A549 (cell line): ENCODE results near the gene PPM1L. TPM values are rescaled to one million over a fixed set of nuclear protein-coding genes. Genes with fewer than 3 reads are reported as not detected.

Experiments
- ATAC-seq, 2 experiments: fragments of 200-7000 bp in 1 of 2; fragments of >200 bp in 1 of 2; cut with Nextera tagmentation in 1 of 2; cut with Tn5 transposase in 1 of 2; 3 replicates each; pipeline versions ENCODE4 v1.8.0 to v1.9.1; 2018 to 2020; ENCODE audit warnings: mild to moderate bottlenecking in 1 of 2, moderate library complexity in 1 of 2
- CTCF ChIA-PET: fragments of 300-600 bp; sonication (Branson Sonifier 250); formaldehyde crosslinking; extraction: SDS; loops from one replicate; lab custom pipeline; 2021; ENCODE audit warnings: antibody characterized with exemption, inconsistent platforms; lab: Yijun Ruan, JAX
- POLR2A ChIA-PET: fragments of 350-600 bp; formaldehyde crosslinking; extraction: SDS; loops from one replicate; lab custom pipeline; 2021; ENCODE audit warnings: antibody characterized with exemption, inconsistent platforms; lab: Yijun Ruan, JAX
- DNase-seq, 2 experiments: peaks; one replicate each; pipeline versions ENCODE4 v3.0.0 to v3.0.0-alpha.2; 2011 to 2016; ENCODE audit warnings: low read depth in 1 of 2, low spot score in 1 of 2
- FAIRE-seq: peaks from 2 replicates; lab custom pipeline; 2011; peaks lifted over from hg19 to GRCh38; lab: Jason Lieb, UNC
- H3K27ac ChIP-seq, 2 experiments: fragments of >200 bp; sonication (Bioruptor Twin); formaldehyde crosslinking; 3 replicates each; pipeline ENCODE4 v1.5.1; 2016 to 2017
- H3K4me1 ChIP-seq: fragments of >200 bp; sonication (Bioruptor Twin); formaldehyde crosslinking; 3 replicates; pipeline ENCODE4 v1.6.1; 2016
- H3K4me2 ChIP-seq: fragments of >200 bp; sonication (Bioruptor Twin); formaldehyde crosslinking; 3 replicates; pipeline ENCODE4 v1.6.1; 2016
- H3K4me3 ChIP-seq: fragments of >200 bp; sonication (Bioruptor Twin); formaldehyde crosslinking; 3 replicates; pipeline ENCODE4 v1.5.1; 2016
- H3K9me3 ChIP-seq: fragments of >200 bp; sonication (Bioruptor Twin); formaldehyde crosslinking; 3 replicates; pipeline ENCODE4 v1.6.1; 2016
- CHD2 ChIP-seq: fragments of 150-350 bp; IDR thresholded peaks from 2 replicates; pipeline ENCODE4 v1.6.1; 2014; ENCODE audit warnings: low read length; ENCODE audit not compliant: partially characterized antibody
- EHF ChIP-seq: fragments of 250-450 bp; sonication (Bioruptor Pico); IDR thresholded peaks from 2 replicates; pipeline ENCODE4 v1.5.0; 2020; ENCODE audit warnings: mild to moderate bottlenecking
- EP300 ChIP-seq, 2 experiments: fragments of >200 bp; sonication (Bioruptor Twin); formaldehyde crosslinking; IDR thresholded peaks; 2 replicates in 1 of 2; 3 replicates in 1 of 2; pipeline ENCODE4 v1.6.1; 2016 to 2017
- FOSB ChIP-seq: fragments of 250-450 bp; sonication (Bioruptor Pico); IDR thresholded peaks from 2 replicates; pipeline ENCODE4 v1.5.0; 2020; ENCODE audit warnings: mild to moderate bottlenecking, moderate library complexity
- HDAC2 ChIP-seq: fragments of 200-600 bp; sonication (generic); IDR thresholded peaks from 2 replicates; pipeline ENCODE4 v1.6.1; 2016
- HOXA7 ChIP-seq: fragments of 250-450 bp; sonication (Bioruptor Pico); IDR thresholded peaks from 2 replicates; pipeline ENCODE4 v1.5.0; 2020; ENCODE audit warnings: mild to moderate bottlenecking, moderate library complexity
- KDM5A ChIP-seq: fragments of 200-600 bp; sonication (generic); IDR thresholded peaks from 2 replicates; pipeline ENCODE4 v1.6.1; 2016; ENCODE audit warnings: antibody characterized with exemption, mild to moderate bottlenecking
- MAFK ChIP-seq: fragments of 450-650 bp; IDR thresholded peaks from 2 replicates; pipeline ENCODE4 v1.6.1; 2014; ENCODE audit not compliant: partially characterized antibody
- MAX ChIP-seq: IDR thresholded peaks from 2 replicates; pipeline ENCODE4 v1.6.1; 2012
- RNF2 ChIP-seq: fragments of 200-600 bp; sonication (generic); IDR thresholded peaks from 2 replicates; pipeline ENCODE4 v1.6.1; 2016; ENCODE audit warnings: low read depth, mild to moderate bottlenecking, antibody characterized with exemption, moderate library complexity, borderline replicate concordance
- TFCP2L1 ChIP-seq: fragments of 250-450 bp; sonication (Bioruptor Pico); IDR thresholded peaks from 2 replicates; pipeline ENCODE4 v1.5.0; 2021; ENCODE audit warnings: mild to moderate bottlenecking
- USF2 ChIP-seq: fragments of 450-650 bp; IDR thresholded peaks from 2 replicates; pipeline ENCODE4 v1.6.1; 2014; ENCODE audit warnings: antibody characterized with exemption
- ZC3H11A ChIP-seq: fragments of 450-650 bp; IDR thresholded peaks from 2 replicates; pipeline ENCODE4 v1.6.1; 2014; ENCODE audit warnings: antibody characterized with exemption, mild to moderate bottlenecking
- ZFP36 ChIP-seq: fragments of 450-650 bp; IDR thresholded peaks from 2 replicates; pipeline ENCODE4 v1.6.1; 2014; ENCODE audit warnings: borderline replicate concordance; ENCODE audit not compliant: partially characterized antibody
- ZSCAN20 ChIP-seq: fragments of 250-450 bp; sonication (Bioruptor Pico); IDR thresholded peaks from 2 replicates; pipeline ENCODE4 v1.8.0; 2022; ENCODE audit warnings: mild to moderate bottlenecking, moderate library complexity
- WGBS: methylation state at CpG from one replicate; pipeline ENCODE4 v1.1.6; 2017; ENCODE audit errors: missing lambda C conversion rate; 5-methylcytosine and 5-hydroxymethylcytosine counted together
- polyA plus RNA-seq, 4 experiments: library from polyadenylated mRNA; depleted of rRNA in 3 of 4; stranded (reverse); fragments of >200 nt; fragmentation: RNase III in 1 of 4; extraction: RNeasy Plus Mini Kit Qiagen cat#74134 plus additional on column Dnase treatment in 1 of 4; gene quantifications; 2 replicates in 3 of 4; 3 replicates in 1 of 4; pipeline ENCODE4 v1.2.3, GENCODE V29; 2011 to 2017
- TF ChIP-seq, protein P1 (sequence below): fragments of >200 bp; sonication (Bioruptor Twin); formaldehyde crosslinking; IDR thresholded peaks from 2 replicates; pipeline ENCODE4 v1.6.1; 2016
- TF ChIP-seq, protein P2 (sequence below): IDR thresholded peaks from 2 replicates; pipeline ENCODE4 v1.6.1; 2012; ENCODE audit warnings: low read depth, borderline replicate concordance
- TF ChIP-seq, protein P3 (sequence below): fragments of >200 bp; sonication (Bioruptor Twin); formaldehyde crosslinking; IDR thresholded peaks from 3 replicates; pipeline ENCODE4 v1.6.1; 2016

The PPM1L gene
- polyA plus RNA-seq, 2 of the 4 experiments (the other 2 are of a cell fraction) = 0.27 to 0.45 TPM

DNA sequence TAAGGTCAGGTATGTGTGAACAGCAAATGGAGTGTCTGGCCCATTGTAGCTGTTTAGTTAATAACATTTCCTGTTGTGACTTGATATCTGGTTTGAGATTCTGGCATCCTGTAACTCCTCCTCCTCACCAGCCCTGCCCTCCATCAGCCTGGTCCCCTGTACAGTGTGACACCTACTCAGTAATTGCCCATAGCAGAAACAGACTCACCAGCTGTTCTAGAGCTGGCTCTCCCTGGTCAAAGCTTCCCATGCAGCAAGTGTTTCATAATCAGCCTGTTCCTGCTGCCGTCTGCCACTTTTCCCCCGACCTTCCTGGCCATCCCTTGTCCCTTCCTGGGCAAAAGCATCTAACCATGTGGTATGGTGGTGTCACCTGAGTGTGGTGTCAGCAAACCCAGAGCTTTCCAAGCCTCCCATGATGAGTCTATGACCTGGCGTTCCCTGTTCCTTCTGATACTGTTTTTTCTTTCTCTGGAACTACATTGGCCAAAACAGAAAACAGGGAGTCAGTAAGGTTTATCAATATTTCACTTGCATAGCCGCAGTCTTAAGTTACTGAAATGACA lies 293.7 kb downstream of the PPM1L start:
- FAIRE-seq = no peak
- ChIA-PET POLR2A (no interaction called here), CTCF (no interaction called here)

DNA sequence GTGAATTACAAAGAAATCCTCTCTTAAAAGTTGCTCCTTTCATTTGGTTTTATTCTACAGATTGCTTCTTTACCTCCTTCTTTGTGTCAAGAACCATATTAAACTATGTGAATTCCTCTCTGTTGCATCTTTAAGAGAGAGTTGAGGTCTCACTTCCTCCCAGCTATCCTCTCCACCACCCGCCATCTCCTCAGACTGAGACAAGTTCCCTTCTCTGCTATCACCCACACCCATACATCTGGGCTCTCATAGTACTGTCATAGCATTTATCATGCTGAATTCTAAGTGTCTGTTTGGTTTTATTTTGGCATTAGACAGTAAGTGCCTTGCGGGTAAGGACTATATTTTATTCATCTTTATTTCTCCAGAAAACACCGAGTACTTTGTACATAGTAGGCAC lies 294.9 kb downstream of the PPM1L start:
- DNase-seq (no peak), ATAC-seq (no peak), FAIRE-seq (no peak)
- CTCF ChIA-PET = interaction anchor here (0.7 kb wide), 1 partner anchor 10 kb away, joined by 3 read pairs; no protein-coding TSS in a partner anchor
- WGBS = 45% methylated on average over 3 of the region's 3 CpGs
- TF ChIP-seq EP300 (IDR thresholded peaks at IDR 0.05) (no peak), RNF2 (no peak)
- TF ChIP-seq, protein P1, sequence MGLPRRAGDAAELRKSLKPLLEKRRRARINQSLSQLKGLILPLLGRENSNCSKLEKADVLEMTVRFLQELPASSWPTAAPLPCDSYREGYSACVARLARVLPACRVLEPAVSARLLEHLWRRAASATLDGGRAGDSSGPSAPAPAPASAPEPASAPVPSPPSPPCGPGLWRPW = no peak
- TF ChIP-seq, protein P2, sequence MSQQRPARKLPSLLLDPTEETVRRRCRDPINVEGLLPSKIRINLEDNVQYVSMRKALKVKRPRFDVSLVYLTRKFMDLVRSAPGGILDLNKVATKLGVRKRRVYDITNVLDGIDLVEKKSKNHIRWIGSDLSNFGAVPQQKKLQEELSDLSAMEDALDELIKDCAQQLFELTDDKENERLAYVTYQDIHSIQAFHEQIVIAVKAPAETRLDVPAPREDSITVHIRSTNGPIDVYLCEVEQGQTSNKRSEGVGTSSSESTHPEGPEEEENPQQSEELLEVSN = no peak
- no peaks in the 10 kb centered on the region for H3K9me3 ChIP-seq
- H3K4me3 ChIP-seq = no peak overlapping the region
- H3K4me2 ChIP-seq = no peak overlapping the region
- H3K27ac ChIP-seq = no peak overlapping the region
- no peaks in the 10 kb centered on the region for H3K4me1 ChIP-seq
- POLR2A ChIA-PET = no interaction called here

More for the DNA sequence above, 293.7 kb downstream of the PPM1L start:
- H3K9me3 ChIP-seq = no peaks in the 10 kb centered on the region
- no peak; a peak in 1 of 6 replicates for ATAC-seq
- WGBS = 17% methylated on average over 4 of the region's 4 CpGs
- no peaks in the 10 kb centered on the region for H3K4me1 ChIP-seq
- no peak for DNase-seq
- no peak overlapping the region for H3K4me3 ChIP-seq
- H3K27ac ChIP-seq = no peak overlapping the region
- TF ChIP-seq, protein P3, sequence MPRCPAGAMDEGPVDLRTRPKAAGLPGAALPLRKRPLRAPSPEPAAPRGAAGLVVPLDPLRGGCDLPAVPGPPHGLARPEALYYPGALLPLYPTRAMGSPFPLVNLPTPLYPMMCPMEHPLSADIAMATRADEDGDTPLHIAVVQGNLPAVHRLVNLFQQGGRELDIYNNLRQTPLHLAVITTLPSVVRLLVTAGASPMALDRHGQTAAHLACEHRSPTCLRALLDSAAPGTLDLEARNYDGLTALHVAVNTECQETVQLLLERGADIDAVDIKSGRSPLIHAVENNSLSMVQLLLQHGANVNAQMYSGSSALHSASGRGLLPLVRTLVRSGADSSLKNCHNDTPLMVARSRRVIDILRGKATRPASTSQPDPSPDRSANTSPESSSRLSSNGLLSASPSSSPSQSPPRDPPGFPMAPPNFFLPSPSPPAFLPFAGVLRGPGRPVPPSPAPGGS = no peak
- TF ChIP-seq, protein P1 = no peak
- H3K4me2 ChIP-seq = no peak overlapping the region

DNA sequence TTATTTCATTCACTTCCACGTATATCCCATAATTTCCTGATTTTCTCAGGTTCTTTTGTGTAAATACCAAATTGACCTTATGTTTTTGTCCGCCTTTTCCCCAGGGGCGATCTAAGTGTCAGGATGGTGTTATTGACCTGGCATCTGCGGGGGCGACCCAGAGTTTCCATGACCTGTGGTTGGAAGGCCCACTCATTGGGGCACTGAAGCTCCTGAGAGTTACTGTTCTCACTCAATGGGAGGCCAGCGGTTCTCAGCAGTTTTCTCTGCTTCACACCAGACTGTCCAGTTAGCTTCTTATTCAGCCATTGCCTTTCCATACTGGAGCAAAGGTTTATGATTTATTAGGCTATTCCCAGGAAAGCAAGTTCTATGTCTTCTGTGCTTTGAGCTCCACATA lies 295.8 kb downstream of the PPM1L start:
- ChIA-PET POLR2A (no interaction called here), CTCF (no interaction called here)
- Histone ChIP-seq H3K9me3 (no peaks in the 10 kb centered on the region), H3K4me2 (no peak overlapping the region), H3K27ac (no peak overlapping the region), H3K4me3 (no peak overlapping the region), H3K4me1 (no peaks in the 10 kb centered on the region)
- DNase-seq (no peak), FAIRE-seq (no peak), ATAC-seq (no peak)
- WGBS = 43% methylated on average over 6 of the region's 6 CpGs
- TF ChIP-seq HOXA7 (CRISPR knock-in tag) (no peak), FOSB (no peak), USF2 (no peak), ZC3H11A (no peak), ZSCAN20 (no peak), TFCP2L1 (CRISPR knock-in tag) (no peak), CHD2 (no peak), KDM5A (no peak), ZFP36 (no peak), MAX (no peak), MAFK (no peak), HDAC2 (no peak), EHF (CRISPR knock-in tag) (no peak)
- TF ChIP-seq, protein P1 = no peak
- TF ChIP-seq, protein P3 = no peak
